HepG2 (cell line): ENCODE measurements around the gene TTYH2. TPM values are rescaled to one million over a fixed set of nuclear protein-coding genes. Genes with fewer than 3 reads are reported as not detected.

ENCODE experiments used
- FOSL1 ChIP-seq: sonication (generic); formaldehyde crosslinking; IDR thresholded peaks from 2 replicates; pipeline ENCODE4 v1.9.0; 2021; ENCODE audit warnings: missing genetic modification reagents, borderline replicate concordance
- HNRNPK ChIP-seq: fragments of 200-400 bp; formaldehyde crosslinking; IDR thresholded peaks from 2 replicates; pipeline ENCODE4 v1.6.1; 2018; ENCODE audit warnings: low read length, low read depth, moderate library complexity, mild to moderate bottlenecking; ENCODE audit not compliant: poor library complexity, severe bottlenecking
- MAZ ChIP-seq, 2 experiments: sonication (generic) in 1 of 2; formaldehyde crosslinking in 1 of 2; IDR thresholded peaks; 2 replicates each; pipeline versions ENCODE4 v1.5.0 to v1.6.1; 2012 to 2020; ENCODE audit warnings: low read depth in 2 of 2, mild to moderate bottlenecking in 2 of 2, borderline replicate concordance in 1 of 2, improper control_type of control experiment in 1 of 2, low read length in 1 of 2, missing genetic modification reagents in 1 of 2, moderate library complexity in 1 of 2
- SALL1 ChIP-seq: sonication (generic); formaldehyde crosslinking; IDR thresholded peaks from 2 replicates; pipeline ENCODE4 v1.8.0; 2022; ENCODE audit warnings: mild to moderate bottlenecking, missing genetic modification reagents
- SIX4 ChIP-seq: sonication (generic); formaldehyde crosslinking; IDR thresholded peaks from 2 replicates; pipeline ENCODE4 v1.4.0; 2020; ENCODE audit warnings: missing genetic modification reagents
- ZBTB26 ChIP-seq: IDR thresholded peaks from 2 replicates; pipeline ENCODE4 v1.6.1; 2016; ENCODE audit warnings: missing compliant biosample characterization, missing genetic modification reagents, borderline replicate concordance
- ZNF782 ChIP-seq: sonication (generic); formaldehyde crosslinking; IDR thresholded peaks from 2 replicates; pipeline ENCODE4 v1.4.0; 2020; ENCODE audit warnings: missing genetic modification reagents, mild to moderate bottlenecking, borderline replicate concordance
- polyA plus RNA-seq, 8 experiments: library from polyadenylated mRNA; depleted of rRNA in 3 of 8; stranded (reverse) in 7 of 8; unstranded in 1 of 8; fragments of >200 nt; fragmentation: Illumina TruSeq in 4 of 8; extraction: Trizol in 4 of 8; gene quantifications; 2 replicates each; pipeline versions ENCODE4 v1.2.1 to v1.2.3, GENCODE V29; 2011 to 2016; ENCODE audit warnings: low read depth in 4 of 8, missing spikeins in 1 of 8, mixed read lengths in 1 of 8; ENCODE audit not compliant: insufficient read depth in 1 of 8
- total RNA-seq, 5 experiments: library from RNA; depleted of rRNA; stranded (reverse); fragments of >200 nt; fragmentation: Illumina TruSeq; extraction: Trizol; gene quantifications; 2 replicates each; pipeline ENCODE4 v1.2.3, GENCODE V29; 2016; ENCODE audit warnings: low read depth in 1 of 5
- TF ChIP-seq, protein P1 (sequence below), 2 experiments: sonication (generic) in 1 of 2; formaldehyde crosslinking in 1 of 2; IDR thresholded peaks; 2 replicates each; pipeline versions ENCODE4 v1.5.1 to v1.6.1; 2011 to 2020; ENCODE audit warnings: borderline replicate concordance in 1 of 2, low read depth in 1 of 2, low read length in 1 of 2, mild to moderate bottlenecking in 1 of 2, missing genetic modification reagents in 1 of 2, moderate library complexity in 1 of 2
- TF ChIP-seq, protein P2 (sequence below): sonication (generic); formaldehyde crosslinking; IDR thresholded peaks from 2 replicates; pipeline ENCODE4 v1.4.0; 2020; ENCODE audit warnings: missing genetic modification reagents, borderline replicate concordance
- TF ChIP-seq, protein P3 (sequence below): sonication (generic); formaldehyde crosslinking; IDR thresholded peaks from 2 replicates; pipeline ENCODE4 v1.4.0; 2020; ENCODE audit warnings: missing genetic modification reagents
- TF ChIP-seq, protein P4 (sequence below): sonication (generic); formaldehyde crosslinking; IDR thresholded peaks from 2 replicates; pipeline ENCODE4 v1.4.0; 2020; ENCODE audit warnings: missing genetic modification reagents, borderline replicate concordance

The TTYH2 gene
- total and polyA plus RNA-seq, 2 of the 13 experiments (the other 11 are each of a cell fraction or from before 2014, with no cell fraction given), result 0.77 to 0.96 TPM

- TF ChIP-seq, protein P1, sequence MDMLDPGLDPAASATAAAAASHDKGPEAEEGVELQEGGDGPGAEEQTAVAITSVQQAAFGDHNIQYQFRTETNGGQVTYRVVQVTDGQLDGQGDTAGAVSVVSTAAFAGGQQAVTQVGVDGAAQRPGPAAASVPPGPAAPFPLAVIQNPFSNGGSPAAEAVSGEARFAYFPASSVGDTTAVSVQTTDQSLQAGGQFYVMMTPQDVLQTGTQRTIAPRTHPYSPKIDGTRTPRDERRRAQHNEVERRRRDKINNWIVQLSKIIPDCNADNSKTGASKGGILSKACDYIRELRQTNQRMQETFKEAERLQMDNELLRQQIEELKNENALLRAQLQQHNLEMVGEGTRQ (IDR thresholded peaks at IDR 0.05; ENCODE audit: low read depth, low read length), result peak; percentile 65
- TF ChIP-seq, protein P1 (CRISPR knock-in tag; IDR thresholded peaks at IDR 0.05; ENCODE audit: borderline replicate concordance), result no peak; the same call in 1 of the 2 replicates
- TF ChIP-seq FOSL1 (peak; percentile 81; the same call in 1 of the 2 replicates), ZNF782 (CRISPR knock-in tag) (no peak), SALL1 (CRISPR knock-in tag) (peak; percentile 24; the same call in 1 of the 2 replicates), MAZ (IDR thresholded peaks at IDR 0.05; ENCODE audit: borderline replicate concordance, low read depth, low read length) (no peak), MAZ (CRISPR knock-in tag; IDR thresholded peaks at IDR 0.05; ENCODE audit: low read depth) (0 out of 2 replicates have a peak, but pooled peaks have one; percentile 23), SIX4 (CRISPR knock-in tag) (peak; percentile 59; the same call in 1 of the 2 replicates), ZBTB26 (CRISPR knock-in tag) (0 out of 2 replicates have a peak, but pooled peaks have one; percentile 42), HNRNPK (no peak)
- TF ChIP-seq, protein P2, sequence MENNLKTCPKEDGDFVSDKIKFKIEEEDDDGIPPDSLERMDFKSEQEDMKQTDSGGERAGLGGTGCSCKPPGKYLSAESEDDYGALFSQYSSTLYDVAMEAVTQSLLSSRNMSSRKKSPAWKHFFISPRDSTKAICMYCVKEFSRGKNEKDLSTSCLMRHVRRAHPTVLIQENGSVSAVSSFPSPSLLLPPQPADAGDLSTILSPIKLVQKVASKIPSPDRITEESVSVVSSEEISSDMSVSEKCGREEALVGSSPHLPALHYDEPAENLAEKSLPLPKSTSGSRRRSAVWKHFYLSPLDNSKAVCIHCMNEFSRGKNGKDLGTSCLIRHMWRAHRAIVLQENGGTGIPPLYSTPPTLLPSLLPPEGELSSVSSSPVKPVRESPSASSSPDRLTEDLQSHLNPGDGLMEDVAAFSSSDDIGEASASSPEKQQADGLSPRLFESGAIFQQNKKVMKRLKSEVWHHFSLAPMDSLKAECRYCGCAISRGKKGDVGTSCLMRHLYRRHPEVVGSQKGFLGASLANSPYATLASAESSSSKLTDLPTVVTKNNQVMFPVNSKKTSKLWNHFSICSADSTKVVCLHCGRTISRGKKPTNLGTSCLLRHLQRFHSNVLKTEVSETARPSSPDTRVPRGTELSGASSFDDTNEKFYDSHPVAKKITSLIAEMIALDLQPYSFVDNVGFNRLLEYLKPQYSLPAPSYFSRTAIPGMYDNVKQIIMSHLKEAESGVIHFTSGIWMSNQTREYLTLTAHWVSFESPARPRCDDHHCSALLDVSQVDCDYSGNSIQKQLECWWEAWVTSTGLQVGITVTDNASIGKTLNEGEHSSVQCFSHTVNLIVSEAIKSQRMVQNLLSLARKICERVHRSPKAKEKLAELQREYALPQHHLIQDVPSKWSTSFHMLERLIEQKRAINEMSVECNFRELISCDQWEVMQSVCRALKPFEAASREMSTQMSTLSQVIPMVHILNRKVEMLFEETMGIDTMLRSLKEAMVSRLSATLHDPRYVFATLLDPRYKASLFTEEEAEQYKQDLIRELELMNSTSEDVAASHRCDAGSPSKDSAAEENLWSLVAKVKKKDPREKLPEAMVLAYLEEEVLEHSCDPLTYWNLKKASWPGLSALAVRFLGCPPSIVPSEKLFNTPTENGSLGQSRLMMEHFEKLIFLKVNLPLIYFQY, result peak; percentile 76; the same call in 1 of the 2 replicates
- TF ChIP-seq, protein P3, sequence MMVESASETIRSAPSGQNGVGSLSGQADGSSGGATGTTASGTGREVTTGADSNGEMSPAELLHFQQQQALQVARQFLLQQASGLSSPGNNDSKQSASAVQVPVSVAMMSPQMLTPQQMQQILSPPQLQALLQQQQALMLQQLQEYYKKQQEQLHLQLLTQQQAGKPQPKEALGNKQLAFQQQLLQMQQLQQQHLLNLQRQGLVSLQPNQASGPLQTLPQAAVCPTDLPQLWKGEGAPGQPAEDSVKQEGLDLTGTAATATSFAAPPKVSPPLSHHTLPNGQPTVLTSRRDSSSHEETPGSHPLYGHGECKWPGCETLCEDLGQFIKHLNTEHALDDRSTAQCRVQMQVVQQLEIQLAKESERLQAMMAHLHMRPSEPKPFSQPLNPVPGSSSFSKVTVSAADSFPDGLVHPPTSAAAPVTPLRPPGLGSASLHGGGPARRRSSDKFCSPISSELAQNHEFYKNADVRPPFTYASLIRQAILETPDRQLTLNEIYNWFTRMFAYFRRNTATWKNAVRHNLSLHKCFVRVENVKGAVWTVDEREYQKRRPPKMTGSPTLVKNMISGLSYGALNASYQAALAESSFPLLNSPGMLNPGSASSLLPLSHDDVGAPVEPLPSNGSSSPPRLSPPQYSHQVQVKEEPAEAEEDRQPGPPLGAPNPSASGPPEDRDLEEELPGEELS (CRISPR knock-in tag), result peak; percentile 24; the same call in 1 of the 2 replicates
- TF ChIP-seq, protein P4, sequence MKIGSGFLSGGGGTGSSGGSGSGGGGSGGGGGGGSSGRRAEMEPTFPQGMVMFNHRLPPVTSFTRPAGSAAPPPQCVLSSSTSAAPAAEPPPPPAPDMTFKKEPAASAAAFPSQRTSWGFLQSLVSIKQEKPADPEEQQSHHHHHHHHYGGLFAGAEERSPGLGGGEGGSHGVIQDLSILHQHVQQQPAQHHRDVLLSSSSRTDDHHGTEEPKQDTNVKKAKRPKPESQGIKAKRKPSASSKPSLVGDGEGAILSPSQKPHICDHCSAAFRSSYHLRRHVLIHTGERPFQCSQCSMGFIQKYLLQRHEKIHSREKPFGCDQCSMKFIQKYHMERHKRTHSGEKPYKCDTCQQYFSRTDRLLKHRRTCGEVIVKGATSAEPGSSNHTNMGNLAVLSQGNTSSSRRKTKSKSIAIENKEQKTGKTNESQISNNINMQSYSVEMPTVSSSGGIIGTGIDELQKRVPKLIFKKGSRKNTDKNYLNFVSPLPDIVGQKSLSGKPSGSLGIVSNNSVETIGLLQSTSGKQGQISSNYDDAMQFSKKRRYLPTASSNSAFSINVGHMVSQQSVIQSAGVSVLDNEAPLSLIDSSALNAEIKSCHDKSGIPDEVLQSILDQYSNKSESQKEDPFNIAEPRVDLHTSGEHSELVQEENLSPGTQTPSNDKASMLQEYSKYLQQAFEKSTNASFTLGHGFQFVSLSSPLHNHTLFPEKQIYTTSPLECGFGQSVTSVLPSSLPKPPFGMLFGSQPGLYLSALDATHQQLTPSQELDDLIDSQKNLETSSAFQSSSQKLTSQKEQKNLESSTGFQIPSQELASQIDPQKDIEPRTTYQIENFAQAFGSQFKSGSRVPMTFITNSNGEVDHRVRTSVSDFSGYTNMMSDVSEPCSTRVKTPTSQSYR, result no peak
These were observed 20.2 kb upstream of the TTYH2 start (continued) for GRCh38 chr17:74192950-74193781.
